ENCODE measurements around the gene RSPH6A. TPM values are rescaled to one million over a fixed set of nuclear protein-coding genes. Genes with fewer than 3 reads are reported as not detected.
A peak's percentile ranks its signal among the peaks of the same experiment; 100 is the strongest.

The RSPH6A gene
- total and polyA plus RNA-seq, 10 of the 15 experiments (the other 5 are each of a cell fraction or from before 2014, with no cell fraction given) = 0.03 to 0.41 (median 0.22) TPM; not detected in 4

DNA sequence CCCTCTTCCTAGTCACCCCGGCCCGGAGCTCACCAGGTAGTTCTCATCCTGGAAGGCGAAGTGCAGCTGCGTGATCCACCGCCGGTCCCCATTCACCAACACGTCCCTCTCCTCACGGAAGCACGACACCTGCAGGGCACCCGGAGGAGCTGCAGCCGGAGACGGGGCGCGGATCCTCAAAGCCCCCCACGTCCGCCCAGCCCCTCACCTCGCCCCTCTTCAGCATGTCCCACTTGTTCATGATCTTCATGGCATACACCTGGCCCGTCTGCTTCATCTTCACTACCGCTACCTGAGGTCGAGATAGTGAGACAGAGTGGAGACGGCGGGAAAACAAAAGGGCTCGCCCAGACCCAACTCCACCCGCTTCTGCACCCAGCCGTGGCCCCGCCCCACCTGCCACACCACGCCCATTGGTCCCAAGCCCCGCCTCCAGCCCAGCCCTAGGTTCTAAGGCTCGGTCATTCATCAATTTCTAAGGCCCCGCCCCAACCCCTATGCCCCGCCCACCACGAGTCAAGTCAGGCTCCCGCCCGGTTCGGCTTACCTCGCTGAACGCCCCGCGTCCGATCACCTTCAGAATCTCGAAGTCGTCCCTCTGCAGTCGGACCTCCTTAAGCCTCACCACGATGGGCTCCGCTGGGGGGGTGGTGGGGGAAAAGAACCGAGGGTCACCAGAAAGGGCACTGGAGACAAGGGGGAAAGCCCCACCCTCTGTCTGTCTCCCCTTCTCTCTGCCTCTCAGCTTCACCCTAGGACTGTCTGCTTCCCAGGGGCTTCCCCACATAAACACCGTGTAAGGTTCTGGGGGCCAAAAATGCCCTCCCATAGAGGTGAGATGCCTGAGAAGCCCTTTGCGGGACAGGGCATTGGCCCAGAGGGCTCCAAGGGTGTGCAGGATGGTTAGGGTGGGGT lies 35.6 kb downstream of the RSPH6A start (continued):
- no peak for TF ChIP-seq SUPT20H (IDR thresholded peaks at IDR 0.05; ENCODE audit: borderline replicate concordance, control insufficient read depth, low read depth, low read length)
- TF ChIP-seq NFXL1 (IDR thresholded peaks at IDR 0.05; ENCODE audit: borderline replicate concordance) = no peak
- no peak; the same call in 1 of the 2 replicates for TF ChIP-seq NR2F1 (conservative IDR thresholded peaks at IDR 0.05)
- TF ChIP-seq EED (IDR thresholded peaks at IDR 0.05; ENCODE audit: low read depth) = no peak
- no peak for TF ChIP-seq PML (IDR thresholded peaks at IDR 0.05; ENCODE audit: low read length)
- no peak for TF ChIP-seq SREBF2 (IDR thresholded peaks at IDR 0.05; ENCODE audit: low read length)
- no peak for TF ChIP-seq SRF (IDR thresholded peaks at IDR 0.05; ENCODE audit: low read depth in 2 of 2, low read length in 2 of 2)
- no peak for TF ChIP-seq NFIC (IDR thresholded peaks at IDR 0.05; ENCODE audit: low read depth, low read length)
- peak; percentile 52; the same call in 1 of the 2 replicates for TF ChIP-seq SMARCA5 (IDR thresholded peaks at IDR 0.05)

DNA sequence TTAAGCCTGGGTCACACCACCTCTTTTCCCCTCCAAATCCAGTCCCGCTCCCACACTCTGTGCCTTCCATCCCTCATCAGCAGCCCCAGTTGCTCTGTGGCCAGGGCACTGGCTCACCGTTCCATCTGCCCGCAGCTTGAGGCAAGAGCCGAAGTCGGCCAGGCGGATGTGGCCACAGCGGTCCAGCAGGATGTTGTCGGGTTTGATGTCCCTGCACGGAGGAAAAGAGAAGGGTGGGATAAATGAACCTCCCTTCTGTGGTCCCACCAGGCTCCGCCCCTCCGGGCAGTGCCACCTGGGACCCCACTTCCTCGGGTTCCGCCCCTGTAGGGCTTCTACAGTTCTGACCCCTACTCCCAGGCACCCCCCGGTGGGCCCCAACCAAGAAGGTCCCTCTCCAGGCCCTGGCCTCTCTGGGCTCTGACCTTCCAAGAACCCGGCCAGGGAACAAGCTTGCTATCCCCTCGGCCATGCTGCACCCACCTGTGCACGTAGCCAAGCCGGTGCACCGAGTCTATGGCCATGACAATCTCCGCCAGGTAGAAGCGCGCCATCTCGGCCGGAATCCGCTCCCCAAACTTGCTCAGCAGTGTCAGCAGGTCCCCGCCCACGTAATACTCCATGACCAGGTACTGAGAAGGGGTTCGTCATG lies 37.0 kb downstream of the RSPH6A start:
- Histone ChIP-seq H3K4me2 (ENCODE audit: control insufficient read depth, insufficient read depth) (no peak overlapping the region), H3K9ac (ENCODE audit: control insufficient read depth, insufficient read depth, low read length) (no peak overlapping the region; the same call in 1 of the 2 replicates), H3K36me3 (ENCODE audit: control insufficient read depth in 2 of 2, insufficient read depth in 2 of 2, low read length in 1 of 2) (no peaks in the 10 kb centered on the region), H3K79me2 (ENCODE audit: control insufficient read depth, insufficient read depth, low read length) (no peaks in the 10 kb centered on the region), H3K27ac (ENCODE audit: control insufficient read depth, insufficient read depth) (no peak overlapping the region), H3K4me3 (no peak overlapping the region), H3K27me3 (replicated peaks in 1 of 2; ENCODE audit: control insufficient read depth in 2 of 2, insufficient read depth in 2 of 2, low read length in 1 of 2) (no peaks in the 10 kb centered on the region), H2AFZ (ENCODE audit: control insufficient read depth, low read depth, low read length) (no peak overlapping the region), H3K9me3 (replicated peaks; ENCODE audit: control insufficient read depth, insufficient read depth, low read length) (no peaks in the 10 kb centered on the region), H3K4me1 (ENCODE audit: control insufficient read depth, insufficient read depth, low read length) (peaks cover 11% of the 10 kb centered on the region), H4K20me1 (ENCODE audit: control insufficient read depth, insufficient read depth) (no peaks in the 10 kb centered on the region)
- POLR2A ChIA-PET = no interaction called here
- no peak for TF ChIP-seq CEBPB (IDR thresholded peaks at IDR 0.05; ENCODE audit: borderline replicate concordance in 1 of 2, low read depth in 2 of 2, low read length in 2 of 2)
- TF ChIP-seq, protein P1, sequence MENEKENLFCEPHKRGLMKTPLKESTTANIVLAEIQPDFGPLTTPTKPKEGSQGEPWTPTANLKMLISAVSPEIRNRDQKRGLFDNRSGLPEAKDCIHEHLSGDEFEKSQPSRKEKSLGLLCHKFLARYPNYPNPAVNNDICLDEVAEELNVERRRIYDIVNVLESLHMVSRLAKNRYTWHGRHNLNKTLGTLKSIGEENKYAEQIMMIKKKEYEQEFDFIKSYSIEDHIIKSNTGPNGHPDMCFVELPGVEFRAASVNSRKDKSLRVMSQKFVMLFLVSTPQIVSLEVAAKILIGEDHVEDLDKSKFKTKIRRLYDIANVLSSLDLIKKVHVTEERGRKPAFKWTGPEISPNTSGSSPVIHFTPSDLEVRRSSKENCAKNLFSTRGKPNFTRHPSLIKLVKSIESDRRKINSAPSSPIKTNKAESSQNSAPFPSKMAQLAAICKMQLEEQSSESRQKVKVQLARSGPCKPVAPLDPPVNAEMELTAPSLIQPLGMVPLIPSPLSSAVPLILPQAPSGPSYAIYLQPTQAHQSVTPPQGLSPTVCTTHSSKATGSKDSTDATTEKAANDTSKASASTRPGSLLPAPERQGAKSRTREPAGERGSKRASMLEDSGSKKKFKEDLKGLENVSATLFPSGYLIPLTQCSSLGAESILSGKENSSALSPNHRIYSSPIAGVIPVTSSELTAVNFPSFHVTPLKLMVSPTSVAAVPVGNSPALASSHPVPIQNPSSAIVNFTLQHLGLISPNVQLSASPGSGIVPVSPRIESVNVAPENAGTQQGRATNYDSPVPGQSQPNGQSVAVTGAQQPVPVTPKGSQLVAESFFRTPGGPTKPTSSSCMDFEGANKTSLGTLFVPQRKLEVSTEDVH (IDR thresholded peaks at IDR 0.05; ENCODE audit: low read depth, partially characterized antibody) = no peak
- TF ChIP-seq PAX8 (IDR thresholded peaks at IDR 0.05) = no peak
- TF ChIP-seq SIN3A (IDR thresholded peaks at IDR 0.05; ENCODE audit: low read depth, low read length) = no peak
- TF ChIP-seq POLR2A (IDR thresholded peaks at IDR 0.05; ENCODE audit: low read depth, low read length) = 0 out of 2 replicates have a peak, but pooled peaks have one; percentile 19
- BruUV-seq (replicated peaks) = no TSS peak
- CTCF ChIA-PET = interaction anchor here (1.2 to 1.3 kb wide), 2 partner anchors 15 to 61 kb away, joined by 3 to 4 read pairs; no protein-coding TSS in a partner anchor
- ATAC-seq = no peak
- in situ Hi-C loops (cut with MboI) (no loop called here), intact Hi-C loops (cut with micrococcal nuclease; ENCODE audit: unreplicated experiment) (no loop called here)
- DNase-seq (ENCODE audit: low read depth, low spot score) = no peak
- FAIRE-seq = no peak
- RAD21 ChIA-PET (ENCODE audit: unreplicated experiment) = no interaction called here
- WGBS (ENCODE audit: insufficient coverage, insufficient replicate concordance, low lambda C conversion rate, missing lambda C conversion rate) = 91% methylated on average over 28 of the region's 28 CpGs
- SMC1A ChIA-PET (ENCODE audit: uncharacterized antibody, unreplicated experiment) = no interaction called here
